Measurements from ENCODE around the gene ZNF511. TPM values are rescaled to one million over a fixed set of nuclear protein-coding genes. Genes with fewer than 3 reads are reported as not detected.
A peak's percentile ranks its signal among the peaks of the same experiment; 100 is the strongest.

ZNF511 gene
- total and polyA plus RNA-seq, 7 experiments from 2014 or later, result 29.6 to 88.1 (median 38.8) TPM

DNA sequence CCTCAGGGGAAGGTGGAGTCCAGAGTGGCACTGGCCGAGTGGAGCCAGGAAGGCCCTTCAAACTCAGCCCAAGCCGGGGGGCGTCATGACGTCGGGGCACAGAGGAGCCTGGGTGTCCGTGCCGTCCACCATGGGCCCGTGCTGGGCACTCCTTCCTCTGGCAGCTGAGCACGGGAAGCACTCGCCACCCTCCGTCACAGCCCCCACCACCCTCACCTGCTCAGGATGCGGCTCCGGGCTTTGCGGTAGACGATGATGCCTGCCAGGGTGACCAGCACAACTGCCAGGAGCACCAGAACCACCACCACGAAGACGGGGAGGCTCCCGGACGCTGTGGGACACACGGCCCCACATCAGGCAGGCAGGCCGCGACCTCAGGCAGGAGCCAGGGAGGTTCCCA, 40.2 kb upstream of the ZNF511 start:
- Mint-ChIP-seq H3K4me3 (no peak overlapping the region), H3K27ac (no peak overlapping the region), H3K9me3 (no peaks in the 10 kb centered on the region), H3K36me3 (peaks cover 0 to 11% (median 0%) of the 10 kb centered on the region in 5 donors), H3K4me1 (peaks cover 19 to 25% (median 20%) of the 10 kb centered on the region in 7 donors), H3K27me3 (no peaks in the 10 kb centered on the region)
- ChIA-PET POLR2A (interaction anchor here (1.5 kb wide), 1 partner anchor 12 kb away, joined by 7 read pairs; no protein-coding TSS in a partner anchor), CTCF (no interaction called here)
- Histone ChIP-seq H3K4me3 (ENCODE audit: low read length) (no peak overlapping the region), H3K4me1 (ENCODE audit: control insufficient read depth in 2 of 2, insufficient read depth in 2 of 2, low read length in 2 of 2) (peaks cover 12 to 13% of the 10 kb centered on the region in 2 donors), H3K9me3 (ENCODE audit: control insufficient read depth in 2 of 3, low read length in 3 of 3) (no peaks in the 10 kb centered on the region), H3K27me3 (ENCODE audit: control insufficient read depth in 2 of 2, insufficient read depth in 2 of 2, low read length in 2 of 2) (no peaks in the 10 kb centered on the region), H3K36me3 (ENCODE audit: control insufficient read depth in 2 of 3, insufficient read depth in 3 of 3, low read length in 3 of 3) (peaks cover 0 to 65% (median 0%) of the 10 kb centered on the region in 3 experiments), H3K27ac (ENCODE audit: low read depth, low read length) (no peak overlapping the region)
- DNase-seq (no peak), ATAC-seq (no peak)
- intact Hi-C loops (cut with micrococcal nuclease), result no loop called here

DNA sequence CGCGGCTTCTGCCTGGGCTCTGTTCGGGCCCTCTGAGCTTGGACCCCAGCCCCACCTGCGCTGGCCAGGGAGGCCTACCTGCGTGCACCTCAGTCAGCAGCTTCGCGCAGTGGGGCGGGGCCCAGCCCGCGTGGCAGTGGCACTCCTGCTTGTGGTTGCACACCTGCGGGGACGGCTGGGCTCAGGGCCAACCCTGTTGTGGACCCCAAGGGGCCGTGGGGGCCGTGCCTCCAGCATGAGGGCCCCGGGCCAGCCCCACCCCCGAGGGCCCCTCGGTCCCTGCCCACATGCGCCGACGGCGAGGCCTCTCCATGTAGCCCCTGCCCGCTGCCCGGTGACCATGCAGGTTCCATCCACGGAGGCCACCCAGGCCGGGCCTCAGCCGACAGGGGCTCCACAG, 39.3 kb upstream of the ZNF511 start:
- Mint-ChIP-seq H3K4me1 (peaks cover 10 to 17% (median 12%) of the 10 kb centered on the region in 7 donors), H3K9me3 (no peaks in the 10 kb centered on the region), H3K27ac (no peak overlapping the region), H3K36me3 (peaks cover 0 to 9% (median 0%) of the 10 kb centered on the region in 5 donors), H3K4me3 (no peak overlapping the region), H3K27me3 (no peaks in the 10 kb centered on the region)
- peaks cover 3 to 4% of the 10 kb centered on the region in 2 donors for H3K4me1 ChIP-seq (ENCODE audit: control insufficient read depth in 2 of 2, insufficient read depth in 2 of 2, low read length in 2 of 2)
- no peak overlapping the region for H3K4me3 ChIP-seq (ENCODE audit: low read length)
- H3K9me3 ChIP-seq (ENCODE audit: control insufficient read depth in 2 of 3, low read length in 3 of 3), result no peaks in the 10 kb centered on the region
- ATAC-seq (no peak), DNase-seq (no peak)
- ChIA-PET CTCF (no interaction called here), POLR2A (no interaction called here)
- no peaks in the 10 kb centered on the region for H3K27me3 ChIP-seq (ENCODE audit: control insufficient read depth in 2 of 2, insufficient read depth in 2 of 2, low read length in 2 of 2)
- H3K36me3 ChIP-seq (ENCODE audit: control insufficient read depth in 2 of 3, insufficient read depth in 3 of 3, low read length in 3 of 3), result peaks cover 0 to 68% (median 0%) of the 10 kb centered on the region in 3 experiments
- H3K27ac ChIP-seq (ENCODE audit: low read depth, low read length), result no peak overlapping the region
- intact Hi-C loops (cut with micrococcal nuclease), result no loop called here

DNA sequence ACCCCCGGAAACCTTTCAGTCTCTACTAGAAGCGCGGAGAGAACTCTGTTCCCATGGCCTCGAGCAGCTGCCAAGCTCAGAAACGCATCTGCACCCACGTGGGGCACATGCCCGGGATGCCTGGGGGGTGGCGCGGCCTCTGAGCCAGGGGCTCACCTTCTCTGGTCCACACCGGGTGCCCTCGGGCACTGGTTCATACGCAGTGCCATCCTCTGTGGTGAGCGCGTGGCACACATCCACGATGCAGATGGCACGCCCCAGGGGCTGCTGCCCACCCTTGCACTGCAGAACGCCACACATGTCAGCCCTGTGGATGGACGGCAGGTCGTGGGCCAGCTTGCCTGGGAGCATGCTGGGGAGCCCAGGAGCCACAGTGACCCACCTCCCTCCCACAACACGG, 38.5 kb upstream of the ZNF511 start:
- no peaks in the 10 kb centered on the region for H3K27me3 Mint-ChIP-seq
- Histone ChIP-seq H3K36me3 (ENCODE audit: control insufficient read depth in 2 of 3, insufficient read depth in 3 of 3, low read length in 3 of 3) (peaks cover 0 to 68% (median 0%) of the 10 kb centered on the region in 3 experiments), H3K27me3 (ENCODE audit: control insufficient read depth in 2 of 2, insufficient read depth in 2 of 2, low read length in 2 of 2) (no peaks in the 10 kb centered on the region), H3K4me1 (ENCODE audit: control insufficient read depth in 2 of 2, insufficient read depth in 2 of 2, low read length in 2 of 2) (peaks cover 4% of the 10 kb centered on the region in 2 donors), H3K27ac (ENCODE audit: low read depth, low read length) (no peak overlapping the region), H3K4me3 (ENCODE audit: low read length) (no peak overlapping the region), H3K9me3 (ENCODE audit: control insufficient read depth in 2 of 3, low read length in 3 of 3) (no peaks in the 10 kb centered on the region)
- peaks cover 0 to 4% (median 0%) of the 10 kb centered on the region in 5 donors for H3K36me3 Mint-ChIP-seq
- no peaks in the 10 kb centered on the region for H3K9me3 Mint-ChIP-seq
- peaks cover 4 to 17% (median 11%) of the 10 kb centered on the region in 7 donors for H3K4me1 Mint-ChIP-seq
- CTCF ChIA-PET, result no interaction called here
- intact Hi-C loops (cut with micrococcal nuclease), result no loop called here
- no peak overlapping the region for H3K27ac Mint-ChIP-seq
- no peak for DNase-seq
- no peak for ATAC-seq
- H3K4me3 Mint-ChIP-seq, result no peak overlapping the region
- POLR2A ChIA-PET, result no interaction called here

DNA sequence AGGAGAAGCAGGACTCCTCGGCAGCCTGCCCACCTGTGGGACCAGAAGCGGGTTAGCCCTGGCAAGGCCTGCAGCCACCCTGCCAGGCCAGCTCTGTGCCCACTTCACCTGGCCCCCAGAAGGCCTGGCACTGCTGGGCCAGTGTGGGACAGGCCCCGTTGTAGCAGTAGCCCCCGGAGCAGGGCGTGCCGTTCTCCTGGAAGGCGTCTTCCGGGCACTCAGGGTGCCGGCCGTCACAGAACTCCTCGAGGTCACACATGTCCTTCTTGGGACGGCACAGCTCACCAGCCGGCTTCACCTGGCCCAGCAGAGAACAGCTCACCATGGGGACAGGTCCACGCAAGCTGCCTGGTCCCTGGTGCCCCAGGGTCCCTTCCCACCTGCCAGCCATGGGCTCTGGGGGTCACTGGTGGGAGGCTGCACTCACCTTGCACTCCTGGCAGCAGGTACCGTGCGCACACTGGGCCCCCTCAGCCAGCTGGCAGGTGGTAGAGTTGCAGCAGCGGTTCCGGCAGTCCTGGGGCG, 37.9 kb upstream of the ZNF511 start:
- Histone ChIP-seq H3K4me3 (ENCODE audit: low read length) (no peak overlapping the region), H3K27ac (ENCODE audit: low read depth, low read length) (no peak overlapping the region), H3K27me3 (ENCODE audit: control insufficient read depth in 2 of 2, insufficient read depth in 2 of 2, low read length in 2 of 2) (no peaks in the 10 kb centered on the region), H3K9me3 (ENCODE audit: control insufficient read depth in 2 of 3, low read length in 3 of 3) (no peaks in the 10 kb centered on the region), H3K4me1 (ENCODE audit: control insufficient read depth in 2 of 2, insufficient read depth in 2 of 2, low read length in 2 of 2) (peaks cover 4% of the 10 kb centered on the region in 2 donors), H3K36me3 (ENCODE audit: control insufficient read depth in 2 of 3, insufficient read depth in 3 of 3, low read length in 3 of 3) (peaks cover 0 to 68% (median 0%) of the 10 kb centered on the region in 3 experiments)
- H3K4me3 Mint-ChIP-seq, result no peak overlapping the region
- ATAC-seq (no peak), DNase-seq (no peak)
- intact Hi-C loops (cut with micrococcal nuclease), result no loop called here
- no peaks in the 10 kb centered on the region for H3K27me3 Mint-ChIP-seq
- ChIA-PET POLR2A (no interaction called here), CTCF (interaction anchor here (1.4 kb wide), 1 partner anchor 7 kb away, joined by 4 read pairs; no protein-coding TSS in a partner anchor)
- H3K4me1 Mint-ChIP-seq, result peaks cover 0 to 11% (median 8%) of the 10 kb centered on the region in 7 donors
- peaks cover 0 to 3% (median 0%) of the 10 kb centered on the region in 5 donors for H3K36me3 Mint-ChIP-seq
- H3K27ac Mint-ChIP-seq, result no peak overlapping the region
- H3K9me3 Mint-ChIP-seq, result no peaks in the 10 kb centered on the region

DNA sequence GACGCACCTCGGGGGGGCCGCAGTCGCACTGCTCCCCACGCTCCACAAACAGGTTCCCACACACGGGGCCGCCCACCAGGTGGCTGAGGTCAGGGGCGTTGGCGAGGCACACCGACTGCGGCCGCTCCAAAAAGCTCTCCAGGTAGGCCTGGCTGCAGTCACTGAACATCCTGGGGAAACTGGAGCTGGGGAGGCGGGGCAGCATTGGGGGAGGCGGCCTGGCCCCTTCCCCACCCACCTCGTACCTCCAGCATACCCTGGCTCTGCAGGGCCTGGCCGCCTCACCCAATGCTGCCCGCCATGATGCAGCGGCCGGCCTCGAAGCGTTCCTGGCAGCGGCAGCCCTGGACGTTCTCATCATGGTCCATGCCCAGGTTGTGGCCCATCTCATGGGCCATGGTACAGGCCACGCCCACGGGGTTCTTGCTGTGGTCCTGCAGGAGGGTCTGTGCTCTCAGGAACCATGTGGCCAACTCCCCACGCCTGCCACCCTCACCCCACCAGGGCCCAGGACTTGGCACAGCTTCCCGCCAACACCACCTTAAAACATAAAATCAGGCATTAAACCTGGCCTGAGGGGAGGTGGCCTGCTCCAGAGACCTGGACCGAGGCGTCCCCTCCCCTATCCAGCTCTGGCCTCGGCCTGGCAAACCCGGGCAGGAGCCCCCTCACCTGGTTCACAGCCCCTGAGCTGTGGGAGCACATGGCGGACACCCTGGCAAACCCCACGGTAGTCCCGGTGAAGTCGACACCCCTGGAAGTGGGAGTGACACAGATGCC, 37.0 kb upstream of the ZNF511 start:
- Mint-ChIP-seq H3K27me3 (no peaks in the 10 kb centered on the region), H3K36me3 (peaks cover 0 to 3% (median 0%) of the 10 kb centered on the region in 5 donors), H3K4me3 (peak overlapping the region in 1 of 10 donors; percentile 29), H3K9me3 (no peaks in the 10 kb centered on the region), H3K4me1 (peaks cover 0 to 15% (median 6%) of the 10 kb centered on the region in 7 donors), H3K27ac (peak overlapping the region in 1 of 9 donors; percentile 43)
- Histone ChIP-seq H3K4me3 (ENCODE audit: low read length) (no peak overlapping the region), H3K27me3 (ENCODE audit: control insufficient read depth in 2 of 2, insufficient read depth in 2 of 2, low read length in 2 of 2) (no peaks in the 10 kb centered on the region), H3K27ac (ENCODE audit: low read depth, low read length) (peak overlapping the region; percentile 23), H3K4me1 (ENCODE audit: control insufficient read depth in 2 of 2, insufficient read depth in 2 of 2, low read length in 2 of 2) (peaks cover 4% of the 10 kb centered on the region in 2 donors), H3K9me3 (ENCODE audit: control insufficient read depth in 2 of 3, low read length in 3 of 3) (no peaks in the 10 kb centered on the region), H3K36me3 (ENCODE audit: control insufficient read depth in 2 of 3, insufficient read depth in 3 of 3, low read length in 3 of 3) (peaks cover 0 to 65% (median 0%) of the 10 kb centered on the region in 3 experiments)
- intact Hi-C loops (cut with micrococcal nuclease), result no loop called here
- CTCF ChIA-PET, result interaction anchor here (1.4 kb wide), 1 partner anchor 8 kb away, joined by 4 read pairs; no protein-coding TSS in a partner anchor
- no peak for DNase-seq
- no peak for ATAC-seq
- POLR2A ChIA-PET, result no interaction called here

DNA sequence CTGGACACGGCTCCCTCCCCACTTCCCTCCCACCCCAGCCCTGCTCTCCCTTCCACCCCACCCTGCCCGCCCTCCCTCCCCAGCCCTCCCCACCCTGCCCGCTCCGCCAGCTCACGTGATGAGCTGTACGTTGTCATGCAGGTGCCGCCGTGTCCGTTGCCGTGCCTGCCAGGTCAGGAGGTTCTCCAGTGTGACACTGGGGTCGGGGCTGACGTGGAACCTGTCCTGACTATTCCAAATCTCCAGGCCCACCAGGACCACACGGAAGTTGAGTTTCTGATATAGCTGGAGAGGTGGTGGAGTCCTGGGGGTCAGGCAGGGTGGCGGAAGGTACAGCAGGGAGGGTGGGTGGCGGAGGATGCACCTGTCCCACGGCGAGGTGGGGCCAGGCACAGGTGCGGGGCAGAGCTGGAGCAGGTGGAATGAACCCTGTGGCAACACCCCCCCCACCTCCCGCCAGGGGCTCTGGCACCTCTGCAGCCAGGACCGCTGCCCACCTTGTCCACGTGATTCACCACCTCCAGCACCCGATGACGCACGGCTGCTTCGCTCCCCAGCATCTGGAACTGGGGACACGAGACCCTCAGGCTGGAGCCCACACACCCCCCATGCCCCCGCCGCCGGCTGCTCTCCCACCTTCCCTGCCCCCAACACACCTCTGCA, 36.3 kb upstream of the ZNF511 start:
- ATAC-seq, result no peak
- Mint-ChIP-seq H3K36me3 (peaks cover 0 to 3% (median 0%) of the 10 kb centered on the region in 5 donors), H3K4me3 (peak overlapping the region in 1 of 10 donors; percentile 35), H3K9me3 (no peaks in the 10 kb centered on the region), H3K4me1 (peaks cover 0 to 15% (median 6%) of the 10 kb centered on the region in 7 donors), H3K27ac (peak overlapping the region in 1 of 9 donors; percentile 86), H3K27me3 (no peaks in the 10 kb centered on the region)
- ChIA-PET CTCF (interaction anchor here (1.4 to 1.5 kb wide), 2 partner anchors 9 to 10 kb away, joined by 4 read pairs; no protein-coding TSS in a partner anchor), POLR2A (interaction anchor here (4.5 kb wide), 1 partner anchor 10 kb away, joined by 37 read pairs; no protein-coding TSS in a partner anchor)
- Histone ChIP-seq H3K27ac (ENCODE audit: low read depth, low read length) (no peak overlapping the region), H3K36me3 (ENCODE audit: control insufficient read depth in 2 of 3, insufficient read depth in 3 of 3, low read length in 3 of 3) (peaks cover 0 to 62% (median 0%) of the 10 kb centered on the region in 3 experiments), H3K4me1 (ENCODE audit: control insufficient read depth in 2 of 2, insufficient read depth in 2 of 2, low read length in 2 of 2) (peaks cover 9 to 10% of the 10 kb centered on the region in 2 donors), H3K9me3 (ENCODE audit: control insufficient read depth in 2 of 3, low read length in 3 of 3) (no peaks in the 10 kb centered on the region), H3K27me3 (ENCODE audit: control insufficient read depth in 2 of 2, insufficient read depth in 2 of 2, low read length in 2 of 2) (no peaks in the 10 kb centered on the region), H3K4me3 (ENCODE audit: low read length) (no peak overlapping the region)
- DNase-seq, result no peak
- intact Hi-C loops (cut with micrococcal nuclease), result no loop called here
